Central memory CD4-positive, alpha-beta T cell (primary cell): ENCODE data around the gene MMP15.
"Not testable (repeated sequence)": the region's sequence is repeated elsewhere in the genome, so short reads cannot be mapped to it uniquely, and the experiment has no call there.

Source experiments
- DNase-seq: peaks from one replicate; pipeline ENCODE4 v3.0.0; 2022

Gene MMP15

DNA sequence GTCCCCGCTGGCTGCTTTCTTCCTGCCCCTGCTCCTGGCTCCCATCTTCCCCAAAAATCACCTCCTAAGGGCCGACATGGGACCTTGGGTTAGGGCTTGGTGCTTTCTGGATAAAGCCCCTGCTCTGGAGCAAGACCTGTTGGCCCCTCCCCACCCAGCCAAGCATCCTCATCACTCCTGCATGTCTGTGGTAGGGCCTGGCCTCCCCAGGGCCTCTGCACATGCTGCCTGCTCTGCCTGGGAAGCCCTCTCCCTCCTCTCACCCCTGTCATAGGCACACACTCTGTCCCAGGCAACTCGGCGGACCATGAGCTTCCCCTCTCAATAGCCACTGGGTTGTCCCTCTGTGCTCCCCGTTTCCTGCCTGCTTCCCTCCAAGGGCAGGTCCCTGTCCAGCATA lies 68.5 kb downstream of the MMP15 start:
- DNase-seq: no peak

DNA sequence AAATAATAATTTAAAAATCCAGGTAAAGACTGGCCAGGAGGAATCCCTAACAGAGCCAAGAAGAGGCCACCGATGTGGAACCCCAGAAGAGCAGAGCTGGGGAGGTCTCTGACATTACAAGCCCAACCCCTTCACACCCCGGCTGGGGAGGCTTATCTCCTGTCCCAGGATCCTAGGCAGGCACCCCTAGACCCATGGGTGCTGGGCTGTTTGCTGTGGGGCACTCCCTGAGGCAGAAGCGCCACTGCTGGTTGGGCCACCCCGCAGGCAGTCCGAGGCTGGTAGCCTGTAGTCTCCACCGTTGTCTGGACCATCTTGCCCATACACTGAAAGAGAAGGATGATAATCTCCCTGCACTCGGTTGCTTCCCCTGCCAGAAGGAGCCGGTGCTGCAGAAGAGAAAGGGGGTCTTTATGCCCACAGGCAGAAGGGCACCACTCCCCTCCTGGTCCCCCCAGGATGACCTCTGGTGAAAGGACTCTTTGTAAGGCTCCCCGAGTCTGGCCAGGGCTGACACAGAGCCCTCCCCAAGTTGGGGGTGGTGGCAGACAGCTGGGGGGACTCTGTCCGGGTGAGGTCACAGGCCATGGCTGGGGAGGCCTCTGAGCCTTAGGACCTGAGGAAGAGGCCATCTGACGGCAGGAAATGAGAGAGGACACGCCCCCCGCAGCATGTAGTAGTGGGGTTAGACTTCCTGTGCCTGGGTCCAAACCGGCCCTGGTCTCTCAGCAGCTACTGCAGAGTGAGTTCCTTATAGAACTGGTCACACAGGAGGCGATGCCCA lies 69.4 kb downstream of the MMP15 start:
- DNase-seq: no peak

DNA sequence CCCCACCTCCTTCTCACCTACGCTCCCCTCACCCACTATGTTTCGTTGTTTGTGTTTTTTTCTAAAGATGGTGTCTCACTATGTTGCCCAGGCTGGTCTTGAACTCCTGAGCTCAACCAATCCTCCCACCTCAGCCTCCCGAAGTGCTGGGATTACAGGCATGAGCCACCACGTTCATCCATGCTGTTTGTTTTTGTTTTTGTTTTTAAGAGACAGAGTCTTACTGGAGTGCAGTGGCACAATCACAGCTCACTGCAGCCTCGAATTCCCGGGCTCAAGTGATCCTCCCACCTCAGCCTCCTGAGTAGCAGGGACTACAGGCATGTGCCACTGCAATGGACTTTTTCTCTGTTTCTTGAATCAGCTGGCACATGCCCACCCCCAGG lies 70.0 kb downstream of the MMP15 start:
- not testable (repeated sequence) for DNase-seq

- DNase-seq: no peak
These were observed 70.7 kb downstream of the MMP15 start for GRCh38 chr16:58096249-58096648.
